Measurements from ENCODE around the gene TSSK6. TPM values are rescaled to one million over a fixed set of nuclear protein-coding genes. Genes with fewer than 3 reads are reported as not detected.
A peak's percentile ranks its signal among the peaks of the same experiment; 100 is the strongest.

TSSK6 gene
- total RNA-seq, 4 donors from 2014 or later, result 2.6 to 10.5 (median 6.8) TPM

GRCh38 chr19:19482809-19483596 is 32.3 kb downstream of the TSSK6 start:
- TF ChIP-seq POLR2AphosphoS5 (IDR thresholded peaks at IDR 0.05) (no peak), POLR2A (IDR thresholded peaks at IDR 0.05) (no peak), CTCF (IDR thresholded peaks at IDR 0.05) (no peak), EP300 (IDR thresholded peaks at IDR 0.05; ENCODE audit: low read depth) (no peak)
- Histone ChIP-seq H3K9me3 (no peaks in the 10 kb centered on the region), H3K27ac (no peak overlapping the region), H3K4me1 (peaks cover 2 to 27% (median 22%) of the 10 kb centered on the region in 4 donors), H3K4me3 (no peak overlapping the region), H3K36me3 (no peaks in the 10 kb centered on the region), H3K27me3 (no peaks in the 10 kb centered on the region)
- in situ Hi-C loops (cut with MboI; ENCODE audit: low pct_ligation_motif_present in 1 of 4, low pct_unique_long_range_greater_than_20kb in 1 of 4, low sequenced_read_pairs in 3 of 4), result loop anchor here in 3 of 4 donors (25.0 kb wide), 2 partner anchors 121 to 296 kb away; partner anchors contain the start of genes BORCS8 (in 1 of the 3) and RFXANK (in 1 of the 3)
- intact Hi-C loops (cut with DNase I; ENCODE audit: low total_unique reads), result no loop called here
- DNase-seq, result no peak
- WGBS, 2 donors (ENCODE audit: low coverage in 1 of 2), result 86% methylated on average over 19 of the region's 19 CpGs; no CpG with 5 or more reads in 1 of the 2 donors

- TF ChIP-seq POLR2A (IDR thresholded peaks at IDR 0.05), result no peak
- no peak for TF ChIP-seq EP300 (IDR thresholded peaks at IDR 0.05; ENCODE audit: low read depth)
- TF ChIP-seq CTCF (IDR thresholded peaks at IDR 0.05), result no peak
- no peak for TF ChIP-seq POLR2AphosphoS5 (IDR thresholded peaks at IDR 0.05)
- no peaks in the 10 kb centered on the region for H3K9me3 ChIP-seq
- intact Hi-C loops (cut with DNase I; ENCODE audit: low total_unique reads) (no loop called here), in situ Hi-C loops (cut with MboI; ENCODE audit: low pct_ligation_motif_present in 1 of 4, low pct_unique_long_range_greater_than_20kb in 1 of 4, low sequenced_read_pairs in 3 of 4) (loop anchor here in 3 of 4 donors (25.0 kb wide), 2 partner anchors 118 to 293 kb away; partner anchors contain the start of genes BORCS8 (in 1 of the 3) and RFXANK (in 1 of the 3))
- WGBS, 2 donors (ENCODE audit: low coverage in 1 of 2), result 63 to 80% methylated on average over 1 to 5 of the region's 5 CpGs
- H3K27me3 ChIP-seq, result no peaks in the 10 kb centered on the region
- no peak for DNase-seq
- H3K36me3 ChIP-seq, result no peaks in the 10 kb centered on the region
- H3K4me1 ChIP-seq, result peaks cover 3 to 20% (median 14%) of the 10 kb centered on the region in 4 donors
- no peak overlapping the region for H3K4me3 ChIP-seq
- no peak overlapping the region for H3K27ac ChIP-seq
Observed at GRCh38 chr19:19480688-19481087, 34.7 kb downstream of the TSSK6 start.

GRCh38 chr19:19477705-19478383 is 37.5 kb downstream of the TSSK6 start:
- DNase-seq, result peak; percentile 73
- WGBS, 2 donors (ENCODE audit: low coverage in 1 of 2), result 49 to 59% methylated on average over 2 to 10 of the region's 10 CpGs
- no peak overlapping the region for H3K4me3 ChIP-seq
- no peaks in the 10 kb centered on the region for H3K36me3 ChIP-seq
- H3K4me1 ChIP-seq, result peaks cover 3 to 27% (median 11%) of the 10 kb centered on the region in 4 donors
- no peaks in the 10 kb centered on the region for H3K27me3 ChIP-seq
- no peak for TF ChIP-seq EP300 (IDR thresholded peaks at IDR 0.05; ENCODE audit: low read depth)
- no peaks in the 10 kb centered on the region for H3K9me3 ChIP-seq
- in situ Hi-C loops (cut with MboI; ENCODE audit: low pct_ligation_motif_present in 1 of 4, low pct_unique_long_range_greater_than_20kb in 1 of 4, low sequenced_read_pairs in 3 of 4), result loop anchor here in 3 of 4 donors (25.0 kb wide), 2 partner anchors 116 to 291 kb away; partner anchors contain the start of genes BORCS8 (in 1 of the 3) and RFXANK (in 1 of the 3)
- H3K27ac ChIP-seq, result peak overlapping the region; percentile 49 to 56 (median 52)
- intact Hi-C loops (cut with DNase I; ENCODE audit: low total_unique reads), result no loop called here

- Histone ChIP-seq H3K9me3 (no peaks in the 10 kb centered on the region), H3K27me3 (no peaks in the 10 kb centered on the region), H3K27ac (peak overlapping the region in 1 of 4 donors; percentile 20), H3K4me1 (peaks cover 7 to 33% (median 14%) of the 10 kb centered on the region in 4 donors), H3K4me3 (no peak overlapping the region), H3K36me3 (no peaks in the 10 kb centered on the region)
- in situ Hi-C loops (cut with MboI; ENCODE audit: low pct_ligation_motif_present in 1 of 4, low pct_unique_long_range_greater_than_20kb in 1 of 4, low sequenced_read_pairs in 3 of 4), result loop anchor here in 3 of 4 donors (25.0 kb wide), 2 partner anchors 114 to 289 kb away; partner anchors contain the start of genes BORCS8 (in 1 of the 3) and RFXANK (in 1 of the 3)
- no peak for DNase-seq
- TF ChIP-seq EP300 (IDR thresholded peaks at IDR 0.05; ENCODE audit: low read depth), result no peak
- TF ChIP-seq CTCF (IDR thresholded peaks at IDR 0.05), result peak in 4 of 5 experiments; percentile 10 to 25 (median 24)
- TF ChIP-seq POLR2A (IDR thresholded peaks at IDR 0.05), result no peak
- 73 to 91% methylated on average over 4 to 19 of the region's 19 CpGs for WGBS, 2 donors (ENCODE audit: low coverage in 1 of 2)
- intact Hi-C loops (cut with DNase I; ENCODE audit: low total_unique reads), result no loop called here
Observed at GRCh38 chr19:19475849-19476828, 39.2 kb downstream of the TSSK6 start.
